Coronary artery (tissue), 2 donors: ENCODE data around the gene MMP13.

Experiments used
- DNase-seq: peaks from one replicate; pipeline ENCODE4 v3.0.0-alpha.2; 2017; ENCODE audit warnings: low spot score
- H3K27ac ChIP-seq, 2 donors: fragments of 200-600 bp; sonication (generic); one replicate each; pipeline ENCODE4 v1.5.1; 2016 to 2019
- H3K4me3 ChIP-seq: fragments of 200-600 bp; sonication (generic); 2 replicates; pipeline ENCODE4 v1.5.1; 2016; ENCODE audit warnings: mild to moderate bottlenecking, moderate library complexity
- TF ChIP-seq, protein P1 (sequence below): fragments of 200-600 bp; sonication (generic); IDR thresholded peaks from one replicate; pipeline ENCODE4 v1.5.1; 2019; ENCODE audit warnings: antibody characterized with exemption

Gene MMP13

DNA sequence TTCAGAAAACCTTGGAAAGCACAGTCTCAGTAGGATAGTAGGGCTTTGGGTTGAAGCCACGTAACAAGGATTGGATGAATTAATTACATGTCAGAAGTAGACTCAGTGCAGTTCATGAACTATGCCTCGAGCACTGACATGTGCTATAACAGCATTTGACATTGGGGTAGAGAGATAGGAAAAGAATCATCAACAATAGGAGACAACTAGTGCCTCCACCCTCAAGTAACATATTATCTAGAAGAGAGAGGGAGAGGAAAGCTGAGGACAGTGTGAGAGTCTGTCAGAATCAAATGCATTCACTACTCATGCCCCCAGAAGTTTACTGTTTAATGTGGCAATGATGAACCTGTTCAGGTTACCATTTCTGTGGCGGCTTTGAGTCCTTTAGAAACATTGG lies 26.4 kb downstream of the MMP13 start:
- TF ChIP-seq, protein P1, sequence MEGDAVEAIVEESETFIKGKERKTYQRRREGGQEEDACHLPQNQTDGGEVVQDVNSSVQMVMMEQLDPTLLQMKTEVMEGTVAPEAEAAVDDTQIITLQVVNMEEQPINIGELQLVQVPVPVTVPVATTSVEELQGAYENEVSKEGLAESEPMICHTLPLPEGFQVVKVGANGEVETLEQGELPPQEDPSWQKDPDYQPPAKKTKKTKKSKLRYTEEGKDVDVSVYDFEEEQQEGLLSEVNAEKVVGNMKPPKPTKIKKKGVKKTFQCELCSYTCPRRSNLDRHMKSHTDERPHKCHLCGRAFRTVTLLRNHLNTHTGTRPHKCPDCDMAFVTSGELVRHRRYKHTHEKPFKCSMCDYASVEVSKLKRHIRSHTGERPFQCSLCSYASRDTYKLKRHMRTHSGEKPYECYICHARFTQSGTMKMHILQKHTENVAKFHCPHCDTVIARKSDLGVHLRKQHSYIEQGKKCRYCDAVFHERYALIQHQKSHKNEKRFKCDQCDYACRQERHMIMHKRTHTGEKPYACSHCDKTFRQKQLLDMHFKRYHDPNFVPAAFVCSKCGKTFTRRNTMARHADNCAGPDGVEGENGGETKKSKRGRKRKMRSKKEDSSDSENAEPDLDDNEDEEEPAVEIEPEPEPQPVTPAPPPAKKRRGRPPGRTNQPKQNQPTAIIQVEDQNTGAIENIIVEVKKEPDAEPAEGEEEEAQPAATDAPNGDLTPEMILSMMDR: no peak
- DNase-seq: no peak
- no peak overlapping the region for H3K27ac ChIP-seq
- no peak overlapping the region for H3K4me3 ChIP-seq

DNA sequence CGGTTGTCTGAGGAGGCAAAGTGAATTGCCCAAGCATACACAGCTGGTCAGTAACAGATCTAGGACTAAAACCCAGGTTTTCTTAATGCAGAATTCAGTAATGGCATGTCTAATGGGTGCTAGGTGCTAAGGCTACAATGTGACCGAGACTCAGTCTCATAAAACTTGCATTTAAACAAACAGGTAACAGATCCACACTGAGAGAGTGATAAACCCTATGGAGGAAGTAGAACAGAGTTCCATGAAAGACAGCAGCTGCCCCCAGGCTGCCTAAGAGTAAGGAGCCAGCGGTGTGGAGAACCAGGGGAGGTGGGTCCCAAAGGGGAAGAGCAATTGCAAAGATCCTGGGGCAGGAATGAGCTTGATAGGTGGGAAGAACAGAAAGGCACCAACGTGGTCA lies 27.3 kb downstream of the MMP13 start:
- no peak for DNase-seq
- no peak overlapping the region for H3K27ac ChIP-seq
- no peak overlapping the region for H3K4me3 ChIP-seq
- TF ChIP-seq, protein P1: no peak

DNA sequence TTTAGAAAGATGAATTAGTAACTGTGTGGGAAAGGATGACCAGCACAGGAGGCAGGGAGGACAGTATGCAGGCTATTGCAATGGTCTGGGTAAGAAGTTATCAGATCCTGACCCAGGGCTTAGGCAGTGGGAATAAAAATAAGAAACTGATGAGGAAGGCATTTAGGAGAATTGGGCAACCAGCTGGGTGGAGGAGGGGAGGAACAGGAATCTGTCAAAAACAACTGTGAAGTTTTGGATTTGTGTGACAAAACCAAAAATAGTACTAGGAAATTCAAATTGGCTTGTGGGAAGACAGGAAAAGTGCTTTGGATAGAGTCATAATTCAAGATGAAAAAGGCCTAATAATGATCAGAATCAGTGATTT lies 27.9 kb downstream of the MMP13 start:
- TF ChIP-seq, protein P1: no peak
- Histone ChIP-seq H3K27ac (no peak overlapping the region), H3K4me3 (no peak overlapping the region)
- DNase-seq: no peak

DNA sequence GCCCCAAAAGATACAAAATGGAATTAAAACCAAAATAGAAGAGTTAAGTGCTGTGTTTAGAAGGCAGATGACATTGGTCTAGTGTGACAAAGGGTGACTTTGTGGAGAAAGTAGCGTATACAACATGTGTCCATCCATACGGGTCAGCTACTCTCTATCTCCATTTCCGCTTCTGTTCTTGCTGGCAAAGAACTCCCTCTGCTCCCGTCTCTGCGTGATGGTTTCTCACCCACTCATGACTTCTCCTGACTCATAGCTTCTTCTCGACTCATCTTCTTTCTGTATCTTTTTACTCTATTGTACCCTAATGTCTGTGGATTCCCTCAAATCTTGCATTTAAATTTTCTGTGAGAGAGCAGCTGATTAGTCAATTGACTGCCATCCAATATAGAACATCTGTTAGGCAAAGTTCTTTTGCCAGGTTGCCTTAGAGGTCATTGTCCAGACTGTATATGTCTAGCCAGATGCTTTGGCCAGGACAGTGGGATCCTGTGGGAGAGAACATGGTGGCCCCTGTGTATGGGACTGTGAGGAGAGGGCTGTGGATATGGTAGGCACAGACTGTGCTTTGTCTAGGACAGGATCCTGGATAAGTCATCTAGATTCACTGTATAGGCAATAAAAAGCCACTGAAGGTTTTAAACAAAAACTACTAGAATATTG lies 28.4 kb downstream of the MMP13 start:
- TF ChIP-seq, protein P1: no peak
- Histone ChIP-seq H3K27ac (no peak overlapping the region), H3K4me3 (no peak overlapping the region)
- no peak for DNase-seq

DNA sequence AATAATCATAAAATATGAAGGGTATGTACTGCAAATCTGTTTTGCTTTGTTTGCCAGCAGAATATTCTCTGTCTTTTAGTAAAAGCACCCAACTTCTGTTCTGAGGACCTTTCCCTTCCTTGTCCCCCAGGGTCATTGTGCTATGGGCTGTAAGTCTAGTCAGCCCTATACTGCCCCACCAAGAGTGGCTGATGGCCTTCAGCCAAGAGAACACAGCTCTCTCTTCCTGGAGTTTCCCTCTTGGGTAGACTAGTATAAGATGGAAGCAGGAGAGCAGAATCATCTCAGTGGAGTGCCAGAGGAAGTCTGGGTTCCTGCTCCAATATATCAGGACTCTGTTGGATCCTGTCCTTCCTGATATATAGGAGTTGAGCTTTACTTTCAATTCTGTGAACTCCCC lies 29.0 kb downstream of the MMP13 start:
- no peak for DNase-seq
- H3K4me3 ChIP-seq: no peak overlapping the region
- TF ChIP-seq, protein P1: no peak
- H3K27ac ChIP-seq: no peak overlapping the region

GRCh38 chr11:102925988-102926387 lies 29.5 kb downstream of the MMP13 start:
- H3K4me3 ChIP-seq: no peak overlapping the region
- TF ChIP-seq, protein P1: no peak
- no peak overlapping the region for H3K27ac ChIP-seq
- no peak for DNase-seq

- no peak overlapping the region for H3K27ac ChIP-seq
- TF ChIP-seq, protein P1: no peak
- DNase-seq: no peak
- no peak overlapping the region for H3K4me3 ChIP-seq
Measured at GRCh38 chr11:102924851-102925380, 30.6 kb downstream of the MMP13 start.
